DMS114 treated with DMSO at 0.1 percent for 48 hours (cell line): Measurements from ENCODE around the gene UBE2G2.

Experiments used
- DNase-seq: peaks from one replicate; lab custom pipeline; 2025; ENCODE audit not compliant: unreplicated experiment; lab: John Stamatoyannopoulos, UW

The UBE2G2 gene

GRCh38 chr21:44752671-44753235, 48.9 kb downstream of the UBE2G2 start:
- no peak for DNase-seq

GRCh38 chr21:44751799-44752636, 49.6 kb downstream of the UBE2G2 start:
- no peak for DNase-seq

- no peak for DNase-seq
Observed at GRCh38 chr21:44751186-44751798, 50.3 kb downstream of the UBE2G2 start.

GRCh38 chr21:44750675-44751025, 51.0 kb downstream of the UBE2G2 start:
- DNase-seq: no peak

GRCh38 chr21:44749759-44750674, 51.6 kb downstream of the UBE2G2 start:
- no peak for DNase-seq

- DNase-seq: no peak
Observed at GRCh38 chr21:44749116-44749758, 52.4 kb downstream of the UBE2G2 start.

- DNase-seq: no peak
Observed at GRCh38 chr21:44748621-44749020, 53.0 kb downstream of the UBE2G2 start.

GRCh38 chr21:44742418-44743153, 59.0 kb downstream of the UBE2G2 start:
- no peak for DNase-seq

- DNase-seq: no peak
Observed at GRCh38 chr21:44741921-44742320, 59.7 kb downstream of the UBE2G2 start.

- no peak for DNase-seq
Observed at GRCh38 chr21:44740742-44741141, 60.9 kb downstream of the UBE2G2 start.

GRCh38 chr21:44739316-44739715, 62.3 kb downstream of the UBE2G2 start:
- DNase-seq: no peak

- no peak for DNase-seq
Observed at GRCh38 chr21:44738621-44739020, 63.0 kb downstream of the UBE2G2 start.

- DNase-seq: no peak
Observed at GRCh38 chr21:44737706-44738354, 63.8 kb downstream of the UBE2G2 start.

GRCh38 chr21:44736291-44737004, 65.2 kb downstream of the UBE2G2 start:
- no peak for DNase-seq

GRCh38 chr21:44735821-44736220, 65.8 kb downstream of the UBE2G2 start:
- no peak for DNase-seq

GRCh38 chr21:44734841-44735240, 66.8 kb downstream of the UBE2G2 start:
- DNase-seq: no peak

GRCh38 chr21:44734026-44734745, 67.4 kb downstream of the UBE2G2 start:
- no peak for DNase-seq

- no peak for DNase-seq
Observed at GRCh38 chr21:44732956-44733355, 68.7 kb downstream of the UBE2G2 start.
